ENCODE data around the gene CDK16.

The CDK16 gene

DNA sequence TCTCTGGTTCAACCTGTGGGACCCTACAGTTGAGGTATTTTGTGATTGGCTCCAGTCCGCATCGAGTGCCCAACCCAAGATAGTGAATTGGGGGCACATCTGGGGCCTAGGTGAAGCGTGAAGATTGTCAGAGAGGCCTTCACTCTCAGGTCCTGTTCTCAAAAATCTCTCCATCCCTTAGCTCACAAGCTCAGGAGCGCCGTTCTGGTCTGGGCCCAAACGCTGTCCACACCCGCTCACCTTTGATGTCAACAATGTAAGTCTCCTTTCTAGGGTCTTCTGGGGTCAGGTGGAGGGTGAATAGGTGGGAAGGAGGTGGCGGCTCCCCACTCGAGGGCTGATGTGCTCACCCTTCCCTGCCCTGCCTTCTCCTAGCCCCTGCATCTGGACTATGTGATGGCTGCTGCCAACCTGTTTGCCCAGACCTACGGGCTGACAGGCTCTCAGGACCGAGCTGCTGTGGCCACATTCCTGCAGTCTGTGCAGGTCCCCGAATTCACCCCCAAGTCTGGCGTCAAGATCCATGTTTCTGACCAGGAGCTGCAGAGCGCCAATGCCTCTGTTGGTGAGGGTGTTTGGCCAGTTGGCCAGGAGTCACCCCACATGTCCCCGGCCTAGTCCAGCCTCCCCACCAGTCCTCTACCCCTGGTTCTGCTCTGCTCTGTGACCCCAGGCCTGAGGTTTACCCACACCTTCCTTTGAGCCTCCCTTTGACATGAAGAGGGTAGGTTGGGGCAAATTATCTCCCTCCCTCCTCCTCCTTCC, 7.6 kb upstream of the CDK16 start:
- H3K36me3 ChIP-seq (ENCODE audit: control insufficient read depth, insufficient read depth, low read length) = no peaks in the 10 kb centered on the region
- H3K79me2 ChIP-seq = no peaks in the 10 kb centered on the region
- H3K4me3 ChIP-seq (ENCODE audit: low read depth, low read length) = no peak overlapping the region
- no peak overlapping the region for H3K4me2 ChIP-seq (ENCODE audit: low read length)
- H3K27me3 ChIP-seq (ENCODE audit: control insufficient read depth, insufficient read depth, low read length) = no peaks in the 10 kb centered on the region
- no peak overlapping the region for H3K9ac ChIP-seq
- H3K27ac ChIP-seq = no peak overlapping the region
- no peaks in the 10 kb centered on the region for H3K9me3 ChIP-seq (ENCODE audit: control insufficient read depth, low read length)
- H2AFZ ChIP-seq = no peak overlapping the region
- no peaks in the 10 kb centered on the region for H3K4me1 ChIP-seq
- TF ChIP-seq CTCF (IDR thresholded peaks at IDR 0.05) = no peak

GRCh38 chrX:47212381-47213293, 5.8 kb upstream of the CDK16 start:
- Histone ChIP-seq H3K4me1 (no peaks in the 10 kb centered on the region), H3K79me2 (no peaks in the 10 kb centered on the region), H3K4me2 (ENCODE audit: low read length) (no peak overlapping the region), H3K27me3 (ENCODE audit: control insufficient read depth, insufficient read depth, low read length) (no peaks in the 10 kb centered on the region), H3K4me3 (ENCODE audit: low read depth, low read length) (no peak overlapping the region), H2AFZ (no peak overlapping the region), H3K27ac (no peak overlapping the region), H3K9me3 (ENCODE audit: control insufficient read depth, low read length) (no peaks in the 10 kb centered on the region), H3K9ac (no peak overlapping the region), H3K36me3 (ENCODE audit: control insufficient read depth, insufficient read depth, low read length) (no peaks in the 10 kb centered on the region)
- TF ChIP-seq CTCF (IDR thresholded peaks at IDR 0.05) = no peak

DNA sequence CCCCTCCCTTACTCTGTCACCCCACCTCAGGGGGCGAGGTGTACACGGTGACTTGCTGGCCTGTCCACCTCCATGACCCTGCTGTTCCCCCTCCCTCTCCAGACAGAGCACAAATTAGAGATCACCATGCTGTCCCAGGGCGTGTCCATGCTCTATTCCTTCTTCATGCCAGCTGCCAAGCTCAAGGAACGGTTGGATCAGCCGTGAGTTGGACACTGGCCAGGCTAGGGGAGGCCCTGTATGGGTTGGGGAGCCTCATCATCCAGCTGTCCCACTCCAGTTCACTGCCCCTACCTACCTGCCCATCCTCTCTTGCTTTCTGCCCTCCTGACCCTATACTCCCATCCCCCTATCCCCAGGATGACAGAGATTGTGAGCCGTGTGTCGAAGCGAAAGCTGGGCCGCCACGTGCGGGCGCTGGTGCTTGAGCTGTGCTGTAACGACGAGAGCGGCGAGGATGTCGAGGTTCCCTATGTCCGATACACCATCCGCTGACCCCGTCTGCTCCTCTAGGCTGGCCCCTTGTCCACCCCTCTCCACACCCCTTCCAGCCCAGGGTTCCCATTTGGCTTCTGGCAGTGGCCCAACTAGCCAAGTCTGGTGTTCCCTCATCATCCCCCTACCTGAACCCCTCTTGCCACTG, 3.9 kb upstream of the CDK16 start:
- no peak overlapping the region for H3K4me3 ChIP-seq (ENCODE audit: low read depth, low read length)
- no peak for TF ChIP-seq CTCF (IDR thresholded peaks at IDR 0.05)
- H2AFZ ChIP-seq = no peak overlapping the region
- H3K79me2 ChIP-seq = peaks cover 5% of the 10 kb centered on the region
- no peaks in the 10 kb centered on the region for H3K4me1 ChIP-seq
- no peak overlapping the region for H3K27ac ChIP-seq
- H3K36me3 ChIP-seq (ENCODE audit: control insufficient read depth, insufficient read depth, low read length) = no peaks in the 10 kb centered on the region
- H3K9me3 ChIP-seq (ENCODE audit: control insufficient read depth, low read length) = no peaks in the 10 kb centered on the region
- H3K27me3 ChIP-seq (ENCODE audit: control insufficient read depth, insufficient read depth, low read length) = no peaks in the 10 kb centered on the region
- no peak overlapping the region for H3K9ac ChIP-seq
- H3K4me2 ChIP-seq (ENCODE audit: low read length) = no peak overlapping the region

- peaks cover 4% of the 10 kb centered on the region for H3K4me1 ChIP-seq
- peaks cover 10% of the 10 kb centered on the region for H3K79me2 ChIP-seq
- H3K27ac ChIP-seq = no peak overlapping the region
- no peaks in the 10 kb centered on the region for H3K36me3 ChIP-seq (ENCODE audit: control insufficient read depth, insufficient read depth, low read length)
- no peaks in the 10 kb centered on the region for H3K27me3 ChIP-seq (ENCODE audit: control insufficient read depth, insufficient read depth, low read length)
- no peak for TF ChIP-seq CTCF (IDR thresholded peaks at IDR 0.05)
- H3K9me3 ChIP-seq (ENCODE audit: control insufficient read depth, low read length) = no peaks in the 10 kb centered on the region
- no peak overlapping the region for H3K4me3 ChIP-seq (ENCODE audit: low read depth, low read length)
- H3K4me2 ChIP-seq (ENCODE audit: low read length) = no peak overlapping the region
- H3K9ac ChIP-seq = no peak overlapping the region
- H2AFZ ChIP-seq = no peak overlapping the region
Observed at GRCh38 chrX:47215291-47215900, 3.1 kb upstream of the CDK16 start.
